HG03064 (cell line): ENCODE measurements around the gene RBBP4.

Experiments
- ATAC-seq: cut with Tn5 transposase; IDR thresholded peaks from one replicate; pipeline ENCODE4 v1.9.1; 2021; ENCODE audit warnings: low read depth; ENCODE audit not compliant: unreplicated experiment

RBBP4 gene

DNA sequence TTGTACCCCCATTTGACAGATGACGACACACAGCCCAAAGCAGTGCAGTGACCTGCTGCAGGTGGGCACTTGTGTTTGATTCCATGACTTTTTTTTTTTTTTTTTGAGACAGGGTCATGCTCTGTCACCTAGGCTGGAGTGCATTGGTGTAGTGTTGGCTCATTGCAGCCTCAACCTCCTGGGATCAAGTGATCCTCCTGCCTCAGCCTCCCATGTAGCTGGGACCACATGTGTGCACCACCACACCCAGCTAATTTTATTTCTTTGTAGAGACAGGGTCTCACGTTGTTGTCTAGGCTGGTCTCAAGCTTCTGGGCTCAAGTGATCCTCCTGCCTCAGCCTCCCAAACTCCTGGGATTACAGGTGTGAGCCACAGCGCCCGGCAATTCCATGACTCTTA, 66.5 kb downstream of the RBBP4 start:
- ATAC-seq, result no peak

DNA sequence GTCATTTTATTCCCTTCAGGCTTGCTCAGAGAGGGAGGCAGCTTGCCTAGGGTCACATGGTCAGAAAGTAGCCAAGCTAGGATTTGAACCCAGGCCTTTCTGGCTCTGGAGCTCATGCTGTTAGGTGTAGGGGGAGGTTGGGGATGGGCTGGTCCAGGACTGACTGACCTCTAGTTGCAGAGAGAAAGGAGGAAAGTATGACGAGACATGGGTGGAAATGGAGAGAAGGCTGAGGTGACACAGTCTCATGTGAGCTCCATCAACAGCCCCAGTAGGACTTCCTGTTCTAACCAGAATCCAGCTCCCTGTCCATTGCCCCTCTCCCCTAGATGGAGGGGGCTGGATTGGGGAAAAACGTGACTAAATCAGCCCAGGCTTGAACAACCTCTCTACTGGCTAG, 67.0 kb downstream of the RBBP4 start:
- ATAC-seq, result no peak

DNA sequence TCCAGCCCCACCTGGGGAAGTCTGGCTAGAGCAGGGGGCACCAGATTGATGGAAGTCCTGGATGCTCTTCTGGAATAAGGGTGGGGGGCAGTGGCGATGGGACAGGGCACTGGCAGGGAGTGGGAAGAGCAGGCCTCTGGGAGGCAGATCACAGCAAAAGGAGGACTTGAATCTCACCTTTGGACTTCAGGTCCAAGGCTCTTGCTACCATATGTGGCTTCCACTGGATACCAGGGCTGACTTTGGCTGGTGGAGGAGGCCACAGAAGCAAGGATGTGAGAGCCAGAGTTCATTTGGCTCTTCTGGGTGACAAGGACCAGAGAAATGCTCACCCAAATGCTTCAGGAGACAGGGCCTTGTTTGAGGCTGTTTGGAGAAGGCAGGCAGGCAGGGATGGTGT, 67.5 kb downstream of the RBBP4 start:
- no peak for ATAC-seq

DNA sequence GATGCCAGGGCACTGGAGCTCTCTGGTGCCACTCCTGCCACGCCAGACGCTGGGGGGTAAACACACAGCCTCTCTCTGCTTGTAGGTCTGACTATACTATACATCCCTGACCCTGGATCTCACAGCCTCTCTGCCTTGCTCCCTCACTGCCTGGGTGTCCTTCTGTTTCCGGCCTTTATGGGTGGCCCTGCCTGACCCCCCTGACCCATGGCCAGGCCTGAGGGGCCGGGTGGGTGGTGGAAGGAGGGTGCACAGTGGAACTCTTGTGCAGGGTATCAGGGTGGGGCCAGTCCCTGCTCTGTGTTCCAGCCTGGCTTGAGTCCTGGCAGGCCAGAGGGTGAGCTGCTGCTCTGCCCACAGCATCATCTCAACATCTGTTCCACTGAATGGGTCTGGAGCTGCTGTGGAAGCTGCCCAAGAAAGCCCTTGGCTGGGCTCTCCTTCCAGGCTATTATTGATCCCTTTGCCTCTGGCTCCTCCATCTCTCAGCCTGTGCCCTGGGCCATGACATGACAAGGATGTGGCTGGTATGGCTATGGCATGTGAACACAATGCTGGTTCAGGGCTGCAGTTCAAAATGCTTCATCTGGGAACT, 68.8 kb downstream of the RBBP4 start:
- no peak for ATAC-seq

DNA sequence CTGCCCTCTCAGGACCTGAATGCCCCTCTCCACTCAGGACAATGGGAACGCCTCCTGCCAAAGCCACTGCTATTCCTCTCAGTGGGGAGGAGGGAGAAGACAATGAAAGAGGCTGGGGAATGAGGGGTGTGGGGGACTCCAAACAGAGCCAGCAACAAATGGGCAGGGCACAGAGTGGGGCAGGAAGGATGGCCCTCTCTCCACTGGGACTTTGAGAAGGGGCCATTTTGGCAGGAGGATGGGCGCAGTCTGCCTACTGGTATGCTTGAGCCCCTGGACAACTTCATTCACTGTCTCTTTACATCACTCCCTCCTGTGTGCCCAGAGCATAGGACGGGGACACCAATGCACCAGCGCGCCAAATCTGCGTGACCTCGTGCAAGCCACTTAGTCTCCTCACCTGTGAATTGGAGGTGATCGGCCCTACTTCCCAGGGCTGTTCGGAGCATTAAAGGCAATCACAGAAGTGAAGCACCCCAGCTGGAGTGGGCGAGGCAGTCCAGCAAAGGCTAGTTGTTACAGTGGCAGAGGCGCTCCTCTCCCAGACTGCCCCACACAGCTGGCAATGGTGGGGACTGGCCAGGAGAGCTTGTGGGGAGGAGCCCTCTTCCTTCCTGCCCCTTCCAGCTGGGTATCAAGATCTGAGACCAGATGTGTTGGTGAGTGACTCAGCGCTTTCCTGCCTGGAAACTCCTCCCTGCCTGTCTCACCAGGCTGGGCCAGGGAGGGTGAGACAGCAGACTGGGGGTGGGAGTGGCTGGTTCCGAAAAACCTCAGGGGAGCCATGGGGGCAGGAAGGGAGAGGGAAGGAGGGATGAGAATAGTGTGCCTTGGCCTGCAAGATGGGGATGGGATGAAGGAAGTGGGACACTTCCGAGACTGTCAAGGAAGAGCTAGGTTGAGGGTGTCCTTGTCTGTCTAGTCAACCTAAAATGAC, 73.9 kb downstream of the RBBP4 start:
- ATAC-seq, result no peak

DNA sequence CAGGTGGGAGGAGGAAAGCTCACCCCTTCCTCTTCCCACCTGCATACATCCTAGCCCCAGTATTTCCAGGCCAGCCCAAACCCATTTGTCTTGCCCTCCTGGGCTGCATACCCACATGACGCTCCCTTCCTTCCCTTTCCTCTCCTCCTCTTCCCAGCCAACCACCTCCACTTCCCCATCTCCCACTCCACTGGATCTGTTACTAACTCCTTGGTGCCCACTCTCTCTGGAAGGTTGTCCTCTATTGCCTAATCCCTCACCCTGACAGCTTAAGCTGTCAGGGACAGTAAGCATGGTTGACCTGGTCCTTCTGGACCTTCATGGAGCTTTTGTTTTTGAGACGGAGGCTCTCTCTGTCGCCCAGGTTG, 74.6 kb downstream of the RBBP4 start:
- no peak for ATAC-seq

DNA sequence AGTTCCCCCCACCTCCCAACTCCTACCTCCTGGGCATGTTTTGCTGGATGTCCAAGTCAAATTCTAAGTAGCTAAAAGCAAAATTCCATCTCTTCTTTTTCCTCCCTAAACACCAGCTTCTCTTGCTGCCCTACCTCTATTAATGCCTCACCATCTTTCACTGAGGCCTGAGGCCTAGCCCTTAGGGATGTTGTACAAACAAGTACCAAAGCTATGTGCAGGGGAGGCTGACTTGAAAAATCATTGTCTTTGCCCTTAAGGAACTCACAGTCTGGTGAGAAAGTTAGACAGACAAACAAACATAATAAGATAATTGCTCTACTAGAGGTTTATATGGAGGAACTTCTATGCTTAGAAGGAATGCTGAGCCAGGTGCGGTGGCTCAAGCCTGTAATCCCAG, 76.9 kb downstream of the RBBP4 start:
- ATAC-seq, result no peak

DNA sequence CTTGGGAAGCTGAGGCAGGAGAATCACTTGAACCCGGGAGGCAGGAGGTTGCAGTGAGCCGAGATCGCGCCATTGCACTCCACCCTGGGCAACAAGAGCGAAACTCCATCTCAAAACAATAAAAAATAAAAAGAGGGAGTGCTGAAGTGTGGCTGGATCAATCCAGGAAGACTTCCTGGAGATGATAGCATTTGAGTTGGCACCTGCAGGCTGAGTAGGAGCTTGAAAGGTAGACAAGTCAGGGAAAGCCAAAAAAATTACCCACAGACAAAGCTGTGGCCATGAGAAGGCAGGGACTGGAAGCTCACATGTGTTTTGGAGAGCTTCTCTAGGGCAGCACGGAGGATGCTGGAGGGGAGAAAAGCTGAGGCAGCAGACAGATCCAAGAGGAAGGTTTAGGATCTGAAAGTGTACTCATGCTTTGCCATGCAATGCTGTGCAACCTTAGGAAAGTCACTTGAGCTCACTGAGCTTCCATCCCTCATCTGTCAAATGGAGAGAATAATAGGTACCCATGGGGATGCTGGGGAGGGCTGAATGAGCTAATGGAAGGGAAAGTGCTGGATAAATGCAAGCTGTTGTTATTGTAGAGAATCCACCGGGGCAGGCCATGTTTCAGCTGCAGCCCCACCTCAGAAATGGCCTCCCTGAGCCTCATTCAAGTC, 77.5 kb downstream of the RBBP4 start:
- no peak for ATAC-seq

DNA sequence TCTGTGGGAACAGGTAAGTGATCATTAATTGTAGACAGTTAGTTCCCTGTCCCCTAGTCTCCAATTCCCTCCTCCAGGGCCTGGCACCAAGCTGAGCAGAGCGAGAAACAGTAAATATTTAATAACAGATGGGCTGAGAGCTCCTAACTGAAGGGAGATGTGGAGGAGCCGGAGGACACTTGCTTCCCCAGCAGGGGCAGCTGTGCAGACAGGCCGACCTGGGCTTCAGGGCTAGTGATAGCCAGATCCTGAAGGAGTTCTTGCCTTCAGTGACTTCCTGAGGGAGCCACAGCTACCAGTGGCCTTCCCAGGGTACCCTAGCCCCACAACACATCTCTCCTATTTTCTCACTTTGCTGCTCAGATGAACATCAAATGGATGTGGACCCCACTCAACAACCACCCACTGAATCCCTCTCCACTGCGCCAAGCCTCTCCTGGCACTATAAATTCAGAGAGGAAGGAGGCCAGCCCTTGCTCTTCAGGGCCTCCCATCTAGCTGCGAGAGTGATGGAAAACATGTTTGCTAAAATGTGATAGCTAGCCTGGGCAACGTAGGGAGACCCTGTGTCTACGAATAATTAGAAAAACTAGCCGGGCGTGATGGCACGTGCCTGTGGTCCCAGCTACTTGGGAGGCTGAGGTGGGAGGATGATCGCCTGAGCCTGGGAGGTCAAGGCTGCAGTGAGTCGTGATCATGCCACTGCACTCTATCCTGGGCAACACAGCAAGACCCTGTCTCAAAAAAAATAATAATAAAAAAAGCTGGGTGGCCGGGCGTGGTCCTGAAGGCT, 78.4 kb downstream of the RBBP4 start:
- no peak for ATAC-seq

DNA sequence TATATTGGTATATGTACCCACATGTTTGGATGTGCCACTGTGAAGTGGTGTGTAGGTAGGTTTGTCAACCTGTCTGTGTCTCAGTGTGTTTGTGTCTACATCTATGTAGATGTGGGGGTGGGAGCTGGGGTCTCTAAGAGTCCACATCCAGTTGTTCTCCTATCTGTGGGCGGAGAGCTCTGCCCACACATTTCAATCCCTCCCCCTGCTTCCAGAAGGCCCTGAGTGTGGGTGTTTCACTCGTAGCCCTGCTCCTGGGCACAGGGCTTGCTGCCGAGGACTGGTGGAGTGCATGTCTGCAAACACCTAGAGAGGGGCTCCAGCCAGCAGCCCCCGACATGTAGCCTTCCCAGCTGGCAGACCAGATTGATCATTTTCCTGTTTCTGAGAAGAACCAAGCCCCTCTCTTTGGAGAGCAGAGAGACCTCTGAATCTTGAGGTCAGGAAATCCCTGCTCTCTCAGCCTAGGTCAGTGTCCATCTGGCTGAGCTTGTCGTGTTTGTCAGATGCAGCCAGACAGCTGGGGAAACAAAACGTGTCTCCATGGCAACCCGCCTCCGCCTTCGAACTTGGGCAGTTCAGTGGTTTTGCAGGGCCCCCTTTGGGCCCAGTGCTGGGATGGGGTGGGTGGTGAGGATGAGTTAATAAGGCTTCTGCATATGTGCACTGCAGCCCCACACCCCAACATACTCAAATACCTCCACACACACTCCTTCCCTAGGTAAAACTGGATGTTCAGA, 82.7 kb downstream of the RBBP4 start:
- no peak for ATAC-seq
